ENCODE results near the gene IGSF1.

- TF ChIP-seq POLR2A (IDR thresholded peaks at IDR 0.05), result no peak
- no peak for TF ChIP-seq CTCF (IDR thresholded peaks at IDR 0.05)
These were observed 16.8 kb upstream of the IGSF1 start for GRCh38 chrX:131305926-131306325.

Data from thyroid gland (tissue), 4 donors.